HG03432 (cell line): Measurements from ENCODE around the gene LMO2.
"Not testable (repeated sequence)": the region's sequence is repeated elsewhere in the genome, so short reads cannot be mapped to it uniquely, and the experiment has no call there.

ENCODE experiments used
- ATAC-seq: cut with Tn5 transposase; IDR thresholded peaks from one replicate; pipeline ENCODE4 v1.9.1; 2021; ENCODE audit warnings: mild to moderate bottlenecking, moderate library complexity; ENCODE audit not compliant: unreplicated experiment

LMO2 gene

DNA sequence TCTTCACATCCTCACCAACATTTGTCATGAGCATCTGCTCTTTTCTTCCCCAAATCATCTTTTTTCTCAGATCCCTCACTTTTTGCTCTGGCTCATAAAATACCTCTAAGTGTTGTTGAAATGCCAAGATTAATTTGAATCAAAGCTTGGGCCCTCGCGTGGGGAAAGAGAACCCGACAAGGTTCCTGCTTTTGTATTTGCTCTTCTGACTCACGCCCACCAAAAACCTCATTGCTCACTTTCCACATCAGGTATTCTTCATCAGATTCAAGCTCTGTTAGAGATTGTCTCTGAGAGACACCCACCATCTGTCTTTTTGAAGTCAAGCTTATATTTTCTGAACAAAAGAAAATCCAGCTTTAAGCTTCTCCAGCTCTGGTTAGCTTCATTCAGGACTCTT, 64.7 kb downstream of the LMO2 start:
- ATAC-seq: no peak

DNA sequence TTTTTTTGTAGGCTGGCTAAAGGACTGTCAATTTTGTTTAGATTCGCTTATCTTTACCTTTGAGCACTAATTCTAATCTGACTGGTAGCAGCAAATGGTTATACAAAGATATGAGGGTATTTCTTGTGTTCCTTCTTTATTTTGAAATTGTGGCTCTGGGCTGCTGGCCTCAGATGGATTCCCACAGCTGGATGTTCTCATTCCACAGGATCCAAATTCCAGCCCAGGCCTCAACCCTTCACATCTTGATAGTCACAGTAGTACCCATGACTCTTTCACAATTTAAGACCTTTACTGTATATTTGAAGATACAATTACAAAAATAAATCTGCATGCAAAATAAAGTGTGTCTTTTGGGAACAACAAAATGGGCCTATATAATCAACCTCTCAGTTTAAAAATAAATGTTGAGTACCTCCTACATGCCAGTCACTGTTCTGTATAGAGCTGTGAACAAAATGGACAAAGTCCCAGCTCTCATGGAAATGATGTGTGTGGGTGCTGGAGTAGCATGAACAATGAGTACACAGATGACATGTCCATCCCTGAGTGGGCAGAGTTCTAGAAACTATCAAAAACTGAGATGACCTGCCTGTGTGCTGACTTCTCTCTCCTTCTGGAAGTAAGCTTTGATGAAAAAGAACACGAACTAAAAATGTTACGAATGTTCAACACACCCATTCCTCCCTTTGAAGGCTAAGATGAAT, 65.9 kb downstream of the LMO2 start:
- no peak for ATAC-seq

DNA sequence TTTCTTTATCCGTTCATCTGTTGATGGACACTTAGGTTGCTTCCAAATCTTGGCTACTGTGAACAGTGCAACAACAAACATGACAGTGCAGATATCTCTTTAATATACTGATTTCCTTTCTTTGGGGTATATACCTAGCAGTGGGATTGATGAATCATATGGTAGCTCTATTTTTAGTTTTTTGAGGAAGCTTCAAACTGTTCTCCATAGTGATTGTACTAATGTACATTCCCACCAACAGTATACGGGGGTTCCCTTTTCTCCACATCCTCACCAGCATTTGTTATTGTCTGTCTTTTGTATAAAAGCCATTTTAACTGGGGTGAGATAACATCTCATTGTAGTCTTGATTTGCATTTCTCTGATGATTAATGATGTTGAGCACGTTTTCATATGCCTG, 68.9 kb downstream of the LMO2 start:
- not testable (repeated sequence) for ATAC-seq

DNA sequence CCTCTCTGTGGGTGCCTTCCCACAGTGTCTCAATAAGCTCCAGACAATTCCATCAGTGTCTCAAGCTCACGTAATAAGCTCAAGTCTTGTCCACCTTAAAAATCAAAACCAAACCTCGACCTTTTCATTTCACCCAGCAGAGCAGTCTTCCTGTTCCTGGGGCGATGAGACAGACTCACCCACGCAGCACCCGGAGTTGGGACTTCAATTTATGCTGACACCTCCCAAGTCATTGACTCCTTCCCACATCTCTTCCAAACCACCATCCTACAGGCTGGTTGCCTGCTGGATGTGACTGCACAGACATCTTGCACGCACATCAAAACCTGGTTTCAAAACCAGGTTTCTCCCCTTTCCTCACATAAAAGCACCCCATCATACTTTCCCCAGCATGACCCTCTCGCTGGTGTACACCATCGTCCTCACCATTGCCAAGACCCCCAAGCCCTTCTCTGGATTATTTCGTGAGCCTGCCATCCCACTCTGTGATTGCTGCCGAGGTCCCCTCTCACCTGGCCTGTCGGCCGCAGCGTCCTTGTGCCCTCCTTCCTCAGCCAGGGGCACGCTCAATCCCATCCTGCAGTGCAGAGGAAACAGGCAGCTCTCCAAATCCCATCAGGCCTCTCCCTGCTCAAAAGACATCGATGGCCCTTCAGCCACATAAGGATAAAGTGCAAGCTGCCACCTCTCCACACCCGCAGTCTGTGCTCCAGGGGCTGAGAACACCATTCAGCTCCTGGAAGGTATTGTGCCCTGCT, 72.4 kb downstream of the LMO2 start:
- ATAC-seq: no peak
